ENCODE results near the gene SDHAF2.

DNA sequence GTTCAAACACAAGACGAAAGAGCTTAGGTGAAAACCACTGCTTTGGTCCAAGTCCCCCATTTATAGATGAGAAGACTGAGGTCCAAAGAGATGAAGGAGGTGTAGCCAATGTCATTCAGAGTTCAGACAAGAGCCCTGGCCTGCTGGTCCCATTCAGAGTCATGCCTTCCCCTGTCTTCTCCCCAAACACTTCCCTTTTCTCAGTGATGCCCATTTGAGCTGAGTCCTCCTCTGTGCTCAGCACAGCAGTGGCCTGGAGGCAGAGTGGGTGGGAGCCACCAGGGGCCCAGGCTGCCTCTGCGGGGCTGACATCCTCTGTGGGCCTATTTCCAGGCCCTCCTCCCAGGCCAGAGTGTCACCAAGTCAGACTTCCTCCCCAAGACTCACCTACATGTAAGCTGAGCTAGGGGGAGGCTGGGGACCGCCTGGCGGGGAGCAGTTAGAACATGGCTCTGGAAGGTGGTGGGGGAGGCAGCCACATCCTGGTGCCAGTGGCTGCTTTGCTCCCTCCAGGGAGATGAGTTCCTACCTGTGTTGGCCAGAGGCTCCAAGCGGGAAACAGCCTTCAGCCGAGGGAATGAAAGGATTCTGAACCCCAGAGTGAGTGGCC is 56.2 kb downstream of the SDHAF2 start:
- TF ChIP-seq POLR2AphosphoS5 (IDR thresholded peaks at IDR 0.05; ENCODE audit: borderline replicate concordance, low read depth, low read length): no peak
- TF ChIP-seq EZH2 (IDR thresholded peaks at IDR 0.05): no peak
- no peak for TF ChIP-seq FOXP2 (optimal IDR thresholded peaks at IDR 0.05; ENCODE audit: control extremely low read depth, extremely low read length, insufficient read depth)
